Measurements from ENCODE around the gene MICB. TPM values are rescaled to one million over a fixed set of nuclear protein-coding genes. Genes with fewer than 3 reads are reported as not detected.

The MICB gene
- total and polyA plus RNA-seq, 4 donors: 0.19 to 4.9 (median 1.2) TPM

GRCh38 chr6:31489086-31489485 is 8.9 kb upstream of the MICB start:
- Histone ChIP-seq H3K27me3 (ENCODE audit: control insufficient read depth in 4 of 4, insufficient read depth in 4 of 4, low read length in 3 of 4) (no peaks in the 10 kb centered on the region), H3K9ac (ENCODE audit: low read depth in 1 of 2, low read length in 2 of 2) (no peak overlapping the region), H3K4me1 (ENCODE audit: control insufficient read depth in 4 of 4, insufficient read depth in 4 of 4, low read length in 3 of 4) (peaks cover 0 to under 1% (median 0%) of the 10 kb centered on the region in 4 donors), H3K4me3 (ENCODE audit: low read depth in 1 of 3, low read length in 3 of 3) (no peak overlapping the region), H3K36me3 (ENCODE audit: control insufficient read depth in 4 of 4, insufficient read depth in 3 of 4, low read depth in 1 of 4, low read length in 3 of 4) (no peaks in the 10 kb centered on the region), H3K9me3 (ENCODE audit: control insufficient read depth in 4 of 4, low read length in 3 of 4) (no peaks in the 10 kb centered on the region), H3K27ac (ENCODE audit: low read depth in 1 of 2, low read length in 2 of 2) (no peak overlapping the region)
- 55% methylated on average over 4 of the region's 4 CpGs for WGBS
- no peak for TF ChIP-seq TAF1 (conservative IDR thresholded peaks at IDR 0.05)
- TF ChIP-seq RAD21 (IDR thresholded peaks at IDR 0.05): no peak
- no peak for TF ChIP-seq GABPA (IDR thresholded peaks at IDR 0.05 in 1 of 2, conservative IDR thresholded peaks at IDR 0.05 in 1 of 2)
- no peak for TF ChIP-seq ATF3 (IDR thresholded peaks at IDR 0.05)
- no peak for TF ChIP-seq FOXA2 (IDR thresholded peaks at IDR 0.05)
- TF ChIP-seq NR2F2 (IDR thresholded peaks at IDR 0.05): no peak
- TF ChIP-seq MAX (IDR thresholded peaks at IDR 0.05): no peak
- TF ChIP-seq ZBTB33 (IDR thresholded peaks at IDR 0.05): no peak
- TF ChIP-seq HNF4G (IDR thresholded peaks at IDR 0.05): no peak
- no peak for TF ChIP-seq CTCF (IDR thresholded peaks at IDR 0.05; ENCODE audit: low read depth, low read length, missing input control)
- no peak for TF ChIP-seq EGR1 (IDR thresholded peaks at IDR 0.05; ENCODE audit: low read depth in 2 of 2)
- TF ChIP-seq REST (IDR thresholded peaks at IDR 0.05): no peak
- TF ChIP-seq HNF4A (conservative IDR thresholded peaks at IDR 0.05): no peak
- TF ChIP-seq FOXA1 (IDR thresholded peaks at IDR 0.05): no peak
- TF ChIP-seq SP1 (IDR thresholded peaks at IDR 0.05): no peak
- no peak for TF ChIP-seq YY1 (IDR thresholded peaks at IDR 0.05)
- DNase-seq (ENCODE audit: low spot score): no peak
